ENCODE measurements around the gene DPM3.

The DPM3 gene

GRCh38 chr1:155139895-155140629 lies at the start of gene DPM3 (continued):
- TF ChIP-seq BCL6B (tag by site-specific recombination; IDR thresholded peaks at IDR 0.05) (no peak), ZNF514 (tag by site-specific recombination; IDR thresholded peaks at IDR 0.05) (no peak), ZBTB21 (tag by site-specific recombination; IDR thresholded peaks at IDR 0.05) (peak; percentile 56; the same call in 1 of the 2 replicates), ZNF202 (tag by site-specific recombination; IDR thresholded peaks at IDR 0.05; ENCODE audit: borderline replicate concordance) (no peak), ZNF354C (tag by site-specific recombination; IDR thresholded peaks at IDR 0.05; ENCODE audit: borderline replicate concordance, low read depth) (no peak), ZNF24 (tag by site-specific recombination; IDR thresholded peaks at IDR 0.05) (peak; percentile 84; the same call in 1 of the 2 replicates), ZNF626 (tag by site-specific recombination; IDR thresholded peaks at IDR 0.05) (no peak), ZSCAN30 (tag by site-specific recombination; IDR thresholded peaks at IDR 0.05) (peak; percentile 53; the same call in 1 of the 2 replicates), ZBTB48 (tag by site-specific recombination; IDR thresholded peaks at IDR 0.05) (peak; percentile 55; the same call in 1 of the 2 replicates), KLF10 (tag by site-specific recombination; IDR thresholded peaks at IDR 0.05) (peak; percentile 23; the same call in 1 of the 2 replicates), ZNF302 (tag by site-specific recombination; IDR thresholded peaks at IDR 0.05; ENCODE audit: low read depth) (no peak), KLF1 (tag by site-specific recombination; IDR thresholded peaks at IDR 0.05) (no peak), SP3 (tag by site-specific recombination; IDR thresholded peaks at IDR 0.05) (peak; percentile 76), ZBTB17 (tag by site-specific recombination; IDR thresholded peaks at IDR 0.05) (peak; percentile 96), ZNF37A (tag by site-specific recombination; IDR thresholded peaks at IDR 0.05) (no peak), ZNF133 (tag by site-specific recombination; IDR thresholded peaks at IDR 0.05) (no peak), ZNF114 (tag by site-specific recombination; IDR thresholded peaks at IDR 0.05) (no peak), HIC1 (tag by site-specific recombination; IDR thresholded peaks at IDR 0.05) (0 out of 2 replicates have a peak, but pooled peaks have one; percentile 50), ZXDB (tag by site-specific recombination; IDR thresholded peaks at IDR 0.05) (peak; percentile 87; the same call in 1 of the 2 replicates), ZNF112 (tag by site-specific recombination; IDR thresholded peaks at IDR 0.05) (no peak), ZBTB20 (tag by site-specific recombination; IDR thresholded peaks at IDR 0.05) (peak; percentile 70; the same call in 1 of the 2 replicates), ZNF398 (tag by site-specific recombination; IDR thresholded peaks at IDR 0.05) (peak; percentile 86), ZNF184 (tag by site-specific recombination; IDR thresholded peaks at IDR 0.05) (no peak), ZNF624 (tag by site-specific recombination; IDR thresholded peaks at IDR 0.05) (no peak), ZNF2 (tag by site-specific recombination; IDR thresholded peaks at IDR 0.05) (peak; percentile 76; the same call in 1 of the 2 replicates), ZNF404 (tag by site-specific recombination; IDR thresholded peaks at IDR 0.05) (no peak), YY1 (tag by site-specific recombination; IDR thresholded peaks at IDR 0.05) (0 out of 2 replicates have a peak, but pooled peaks have one; percentile 47), ZNF221 (tag by site-specific recombination; IDR thresholded peaks at IDR 0.05; ENCODE audit: borderline replicate concordance) (no peak), ZSCAN23 (tag by site-specific recombination; IDR thresholded peaks at IDR 0.05) (peak; percentile 68)
- TF ChIP-seq, protein P1, sequence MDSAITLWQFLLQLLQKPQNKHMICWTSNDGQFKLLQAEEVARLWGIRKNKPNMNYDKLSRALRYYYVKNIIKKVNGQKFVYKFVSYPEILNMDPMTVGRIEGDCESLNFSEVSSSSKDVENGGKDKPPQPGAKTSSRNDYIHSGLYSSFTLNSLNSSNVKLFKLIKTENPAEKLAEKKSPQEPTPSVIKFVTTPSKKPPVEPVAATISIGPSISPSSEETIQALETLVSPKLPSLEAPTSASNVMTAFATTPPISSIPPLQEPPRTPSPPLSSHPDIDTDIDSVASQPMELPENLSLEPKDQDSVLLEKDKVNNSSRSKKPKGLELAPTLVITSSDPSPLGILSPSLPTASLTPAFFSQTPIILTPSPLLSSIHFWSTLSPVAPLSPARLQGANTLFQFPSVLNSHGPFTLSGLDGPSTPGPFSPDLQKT (IDR thresholded peaks at IDR 0.05; ENCODE audit: borderline replicate concordance, low read depth, low read length) = no peak; the same call in 1 of the 2 replicates
- TF ChIP-seq, protein P2, sequence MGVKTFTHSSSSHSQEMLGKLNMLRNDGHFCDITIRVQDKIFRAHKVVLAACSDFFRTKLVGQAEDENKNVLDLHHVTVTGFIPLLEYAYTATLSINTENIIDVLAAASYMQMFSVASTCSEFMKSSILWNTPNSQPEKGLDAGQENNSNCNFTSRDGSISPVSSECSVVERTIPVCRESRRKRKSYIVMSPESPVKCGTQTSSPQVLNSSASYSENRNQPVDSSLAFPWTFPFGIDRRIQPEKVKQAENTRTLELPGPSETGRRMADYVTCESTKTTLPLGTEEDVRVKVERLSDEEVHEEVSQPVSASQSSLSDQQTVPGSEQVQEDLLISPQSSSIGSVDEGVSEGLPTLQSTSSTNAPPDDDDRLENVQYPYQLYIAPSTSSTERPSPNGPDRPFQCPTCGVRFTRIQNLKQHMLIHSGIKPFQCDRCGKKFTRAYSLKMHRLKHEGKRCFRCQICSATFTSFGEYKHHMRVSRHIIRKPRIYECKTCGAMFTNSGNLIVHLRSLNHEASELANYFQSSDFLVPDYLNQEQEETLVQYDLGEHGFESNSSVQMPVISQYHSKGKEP (tag by site-specific recombination; IDR thresholded peaks at IDR 0.05) = no peak
- TF ChIP-seq, protein P3, sequence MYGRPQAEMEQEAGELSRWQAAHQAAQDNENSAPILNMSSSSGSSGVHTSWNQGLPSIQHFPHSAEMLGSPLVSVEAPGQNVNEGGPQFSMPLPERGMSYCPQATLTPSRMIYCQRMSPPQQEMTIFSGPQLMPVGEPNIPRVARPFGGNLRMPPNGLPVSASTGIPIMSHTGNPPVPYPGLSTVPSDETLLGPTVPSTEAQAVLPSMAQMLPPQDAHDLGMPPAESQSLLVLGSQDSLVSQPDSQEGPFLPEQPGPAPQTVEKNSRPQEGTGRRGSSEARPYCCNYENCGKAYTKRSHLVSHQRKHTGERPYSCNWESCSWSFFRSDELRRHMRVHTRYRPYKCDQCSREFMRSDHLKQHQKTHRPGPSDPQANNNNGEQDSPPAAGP (tag by site-specific recombination; IDR thresholded peaks at IDR 0.05) = 0 out of 2 replicates have a peak, but pooled peaks have one; percentile 82
